ENCODE results near the gene PWWP2B. TPM values are rescaled to one million over a fixed set of nuclear protein-coding genes. Genes with fewer than 3 reads are reported as not detected.

The PWWP2B gene
- total RNA-seq, 1 experiment from 2014 or later = 19.3 TPM

DNA sequence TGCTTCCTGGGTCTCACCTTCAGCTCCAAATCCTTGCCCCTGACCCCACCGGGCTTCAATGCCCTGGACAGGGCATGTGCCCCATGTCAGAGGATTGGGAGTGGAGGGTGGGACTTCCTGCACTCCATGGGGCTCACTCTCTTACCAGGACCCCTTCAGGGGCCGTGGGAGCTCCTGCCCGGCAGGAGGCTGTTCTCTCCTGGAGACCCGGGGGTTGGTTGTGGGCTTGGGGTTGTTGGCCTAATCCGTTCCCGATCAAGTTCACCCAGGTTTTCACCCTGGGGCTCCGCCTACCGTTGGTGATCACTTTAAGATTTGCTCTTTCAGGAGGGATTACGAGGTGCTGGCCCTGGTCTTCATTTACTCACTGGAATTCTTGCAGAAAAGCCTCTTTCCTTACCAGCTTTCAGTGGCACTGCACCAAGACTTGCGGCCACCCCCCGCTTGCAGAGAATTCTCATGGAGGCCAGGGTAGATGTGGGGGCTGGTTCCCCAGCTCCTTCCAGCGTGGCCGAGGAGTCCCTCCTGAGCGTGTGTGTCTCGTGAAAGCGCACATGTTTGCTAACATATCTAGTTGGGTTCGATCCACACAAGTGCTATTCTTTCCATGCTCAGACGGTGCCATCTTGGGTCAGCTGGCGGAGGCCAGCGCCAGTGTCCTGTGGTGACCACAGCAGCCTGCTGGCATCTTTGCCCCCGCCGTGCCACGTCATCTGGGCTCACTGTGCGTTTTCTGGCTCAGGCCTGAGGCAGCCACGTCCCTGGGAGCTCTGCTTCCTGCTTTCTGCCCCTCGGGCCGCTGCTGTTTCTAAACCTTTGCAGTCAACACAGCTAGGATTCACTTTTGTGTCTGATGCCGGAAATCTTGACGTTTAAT is 15.6 kb downstream of the PWWP2B start:
- Mint-ChIP-seq H3K27me3 (ENCODE audit: insufficient read depth, unreplicated experiment) (no peaks in the 10 kb centered on the region), H3K36me3 (ENCODE audit: insufficient read depth, unreplicated experiment) (peaks cover 20% of the 10 kb centered on the region), H3K4me3 (ENCODE audit: unreplicated experiment) (no peak overlapping the region), H3K27ac (ENCODE audit: unreplicated experiment) (no peak overlapping the region), H3K9me3 (ENCODE audit: unreplicated experiment) (no peaks in the 10 kb centered on the region), H3K4me1 (ENCODE audit: low read depth, unreplicated experiment) (peaks cover 35% of the 10 kb centered on the region)
- BruUV-seq (replicated peaks) = no TSS peak
- H3K9me3 ChIP-seq = no peaks in the 10 kb centered on the region
- H3K27me3 ChIP-seq (replicated peaks; ENCODE audit: control insufficient read depth, insufficient read depth, low read length) = no peaks in the 10 kb centered on the region
- ChIA-PET POLR2A (no interaction called here), CTCF (no interaction called here)
- H3K36me3 ChIP-seq (ENCODE audit: control insufficient read depth, insufficient read depth, low read length) = peaks cover 1% of the 10 kb centered on the region; the same call in 1 of the 2 replicates
- intact Hi-C loops (cut with micrococcal nuclease; ENCODE audit: unreplicated experiment) = no loop called here
- TF ChIP-seq, protein P1, sequence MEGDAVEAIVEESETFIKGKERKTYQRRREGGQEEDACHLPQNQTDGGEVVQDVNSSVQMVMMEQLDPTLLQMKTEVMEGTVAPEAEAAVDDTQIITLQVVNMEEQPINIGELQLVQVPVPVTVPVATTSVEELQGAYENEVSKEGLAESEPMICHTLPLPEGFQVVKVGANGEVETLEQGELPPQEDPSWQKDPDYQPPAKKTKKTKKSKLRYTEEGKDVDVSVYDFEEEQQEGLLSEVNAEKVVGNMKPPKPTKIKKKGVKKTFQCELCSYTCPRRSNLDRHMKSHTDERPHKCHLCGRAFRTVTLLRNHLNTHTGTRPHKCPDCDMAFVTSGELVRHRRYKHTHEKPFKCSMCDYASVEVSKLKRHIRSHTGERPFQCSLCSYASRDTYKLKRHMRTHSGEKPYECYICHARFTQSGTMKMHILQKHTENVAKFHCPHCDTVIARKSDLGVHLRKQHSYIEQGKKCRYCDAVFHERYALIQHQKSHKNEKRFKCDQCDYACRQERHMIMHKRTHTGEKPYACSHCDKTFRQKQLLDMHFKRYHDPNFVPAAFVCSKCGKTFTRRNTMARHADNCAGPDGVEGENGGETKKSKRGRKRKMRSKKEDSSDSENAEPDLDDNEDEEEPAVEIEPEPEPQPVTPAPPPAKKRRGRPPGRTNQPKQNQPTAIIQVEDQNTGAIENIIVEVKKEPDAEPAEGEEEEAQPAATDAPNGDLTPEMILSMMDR (IDR thresholded peaks at IDR 0.05; ENCODE audit: insufficient read depth in 1 of 2, low read depth in 1 of 2, low read length in 1 of 2, severe bottlenecking in 1 of 2, unreplicated experiment in 1 of 2) = no peak
- H3K4me1 ChIP-seq = peaks cover 29% of the 10 kb centered on the region
- DNase-seq = no peak
- no peak overlapping the region for H3K4me3 ChIP-seq (ENCODE audit: low read depth, low read length)

DNA sequence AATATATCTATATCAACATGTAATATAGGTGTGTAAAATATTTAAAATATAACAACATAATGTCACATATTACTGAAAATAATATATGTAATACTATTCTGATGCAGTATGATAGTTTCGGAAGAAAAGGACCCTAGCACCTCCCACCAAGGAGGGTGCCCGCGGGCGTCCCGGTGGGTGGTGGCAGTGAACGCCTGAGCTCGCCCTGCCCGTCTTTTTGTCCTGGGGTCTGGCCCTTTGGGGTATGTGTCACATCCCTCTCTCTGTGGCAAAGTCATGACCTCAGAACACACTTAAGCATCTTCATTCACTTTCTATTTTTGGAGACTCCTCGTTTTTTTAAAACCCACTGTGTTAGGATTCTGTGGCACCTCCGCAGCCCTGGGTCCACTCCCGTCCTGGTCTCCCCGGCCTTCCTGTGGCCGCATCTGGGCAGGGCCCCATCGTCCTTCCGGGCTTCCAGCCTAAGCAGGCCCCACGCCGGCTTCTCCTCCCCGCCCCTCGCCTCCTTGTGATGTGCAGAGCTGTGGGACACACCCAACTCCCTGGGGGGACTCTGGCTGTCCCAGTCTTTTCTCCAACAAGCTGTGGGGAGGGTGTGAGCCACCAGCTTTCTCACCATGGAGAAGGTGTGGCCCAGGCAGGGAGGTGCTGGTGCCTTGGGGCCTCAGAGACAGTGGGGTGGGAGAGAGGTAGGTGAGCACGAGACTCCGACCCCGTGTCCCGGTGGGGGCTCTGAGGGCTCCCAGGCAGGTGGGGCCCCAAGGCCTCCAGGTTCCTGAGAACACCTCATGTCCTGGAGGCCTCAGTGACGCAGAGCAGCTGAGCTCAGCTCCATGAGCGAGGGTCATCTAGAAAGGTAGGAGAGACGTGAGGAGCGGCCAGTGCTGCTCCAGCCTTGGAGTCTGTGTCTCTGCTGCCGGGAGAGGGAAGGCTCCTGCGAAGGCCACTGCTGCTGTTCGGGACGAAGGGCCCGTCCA is 16.5 kb downstream of the PWWP2B start:
- Mint-ChIP-seq H3K4me3 (ENCODE audit: unreplicated experiment) (no peak overlapping the region), H3K36me3 (ENCODE audit: insufficient read depth, unreplicated experiment) (peaks cover 13% of the 10 kb centered on the region), H3K4me1 (ENCODE audit: low read depth, unreplicated experiment) (peaks cover 28% of the 10 kb centered on the region), H3K27ac (ENCODE audit: unreplicated experiment) (peak overlapping the region; percentile 33), H3K9me3 (ENCODE audit: unreplicated experiment) (no peaks in the 10 kb centered on the region), H3K27me3 (ENCODE audit: insufficient read depth, unreplicated experiment) (no peaks in the 10 kb centered on the region)
- H3K4me3 ChIP-seq (ENCODE audit: low read depth, low read length) = no peak overlapping the region
- H3K4me1 ChIP-seq = peaks cover 27% of the 10 kb centered on the region
- CTCF ChIA-PET = no interaction called here
- no TSS peak for BruUV-seq (replicated peaks)
- peaks cover 1% of the 10 kb centered on the region; the same call in 1 of the 2 replicates for H3K36me3 ChIP-seq (ENCODE audit: control insufficient read depth, insufficient read depth, low read length)
- no peaks in the 10 kb centered on the region for H3K27me3 ChIP-seq (replicated peaks; ENCODE audit: control insufficient read depth, insufficient read depth, low read length)
- POLR2A ChIA-PET = no interaction called here
- intact Hi-C loops (cut with micrococcal nuclease; ENCODE audit: unreplicated experiment) = no loop called here
- DNase-seq = no peak
- no peaks in the 10 kb centered on the region for H3K9me3 ChIP-seq
- TF ChIP-seq, protein P1 (IDR thresholded peaks at IDR 0.05; ENCODE audit: insufficient read depth in 1 of 2, low read depth in 1 of 2, low read length in 1 of 2, severe bottlenecking in 1 of 2, unreplicated experiment in 1 of 2) = no peak

DNA sequence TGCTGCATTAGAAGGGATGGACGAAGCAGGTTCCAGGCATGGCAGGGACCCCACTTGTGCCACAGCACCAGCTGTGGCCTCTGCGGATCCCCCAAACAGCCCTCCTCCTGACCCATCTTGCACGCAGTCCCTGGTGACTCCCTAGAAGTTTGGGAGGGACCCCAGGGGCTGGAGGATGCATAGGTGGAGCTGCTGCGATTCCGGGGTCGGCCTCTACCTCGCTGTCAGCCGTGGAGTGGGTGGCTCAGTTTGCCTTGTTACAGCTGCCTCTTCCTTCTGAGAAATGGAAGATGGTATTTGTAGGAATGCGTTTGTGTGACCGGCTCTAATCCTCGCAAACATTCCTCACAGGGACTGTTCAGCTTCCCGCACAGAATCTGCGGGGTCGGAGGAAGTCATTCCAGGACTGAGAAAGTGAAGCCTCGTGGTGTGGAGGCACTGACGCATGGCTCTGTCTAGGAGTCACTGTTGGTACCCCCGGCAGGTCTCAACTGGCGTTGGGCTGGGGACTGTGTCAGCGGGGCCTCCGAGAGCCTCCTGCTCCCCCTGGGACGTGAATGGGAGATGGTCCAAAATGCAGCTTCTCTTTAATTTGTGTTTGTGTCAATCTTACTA is 17.5 kb downstream of the PWWP2B start:
- Mint-ChIP-seq H3K9me3 (ENCODE audit: unreplicated experiment) (no peaks in the 10 kb centered on the region), H3K4me1 (ENCODE audit: low read depth, unreplicated experiment) (peaks cover 28% of the 10 kb centered on the region), H3K27me3 (ENCODE audit: insufficient read depth, unreplicated experiment) (no peaks in the 10 kb centered on the region), H3K4me3 (ENCODE audit: unreplicated experiment) (no peak overlapping the region), H3K36me3 (ENCODE audit: insufficient read depth, unreplicated experiment) (peaks cover 18% of the 10 kb centered on the region), H3K27ac (ENCODE audit: unreplicated experiment) (no peak overlapping the region)
- peaks cover 1% of the 10 kb centered on the region; the same call in 1 of the 2 replicates for H3K36me3 ChIP-seq (ENCODE audit: control insufficient read depth, insufficient read depth, low read length)
- BruUV-seq (replicated peaks) = no TSS peak
- no peaks in the 10 kb centered on the region for H3K9me3 ChIP-seq
- ChIA-PET POLR2A (no interaction called here), CTCF (no interaction called here)
- H3K27me3 ChIP-seq (replicated peaks; ENCODE audit: control insufficient read depth, insufficient read depth, low read length) = no peaks in the 10 kb centered on the region
- no peak overlapping the region for H3K4me3 ChIP-seq (ENCODE audit: low read depth, low read length)
- intact Hi-C loops (cut with micrococcal nuclease; ENCODE audit: unreplicated experiment) = no loop called here
- peaks cover 27% of the 10 kb centered on the region for H3K4me1 ChIP-seq
- no peak for DNase-seq
- TF ChIP-seq, protein P1 (IDR thresholded peaks at IDR 0.05; ENCODE audit: insufficient read depth in 1 of 2, low read depth in 1 of 2, low read length in 1 of 2, severe bottlenecking in 1 of 2, unreplicated experiment in 1 of 2) = no peak
